ENCODE data around the gene MCTP1. TPM values are rescaled to one million over a fixed set of nuclear protein-coding genes. Genes with fewer than 3 reads are reported as not detected.
"Not testable (repeated sequence)": the region's sequence is repeated elsewhere in the genome, so short reads cannot be mapped to it uniquely, and the experiment has no call there.

The MCTP1 gene
- total RNA-seq, 2 experiments from 2014 or later = not detected

DNA sequence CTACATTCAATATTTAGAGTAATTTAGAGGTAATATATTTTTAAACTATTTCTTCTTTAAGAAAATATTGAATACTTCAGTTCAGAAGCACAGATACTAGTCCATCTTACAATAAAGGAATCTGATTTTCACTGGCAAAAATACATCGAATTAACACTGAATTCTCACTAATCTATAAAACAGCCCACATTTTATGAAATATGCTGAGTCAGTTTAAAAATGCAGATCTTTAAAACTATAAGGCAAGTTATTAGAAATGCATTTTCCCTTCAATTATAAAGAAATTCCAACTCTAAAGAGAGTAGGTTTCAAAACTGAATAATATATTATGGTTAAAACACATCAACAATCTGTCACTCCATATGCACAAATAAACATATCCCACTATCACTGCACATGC is 433.9 kb downstream of the MCTP1 start:
- no peak for DNase-seq
- Mint-ChIP-seq H3K4me3 (no peak overlapping the region), H3K27ac (no peak overlapping the region), H3K4me1 (ENCODE audit: low read depth) (peaks cover 3% of the 10 kb centered on the region), H3K36me3 (ENCODE audit: low read depth) (no peaks in the 10 kb centered on the region), H3K9me3 (no peaks in the 10 kb centered on the region), H3K27me3 (ENCODE audit: low read depth) (peaks cover 6% of the 10 kb centered on the region)
- intact Hi-C loops (cut with micrococcal nuclease) = loop anchor here (1.0 to 10.0 kb wide), 6 partner anchors 58 to 1270 kb away; partner anchors contain the start of genes KIAA0825, NR2F1-AS1 and SLF1
- CTCF ChIA-PET = interaction anchor here (0.9 to 2.1 kb wide), 3 partner anchors 9 to 113 kb away, joined by 3 to 8 read pairs (median 4); no protein-coding TSS in a partner anchor

GRCh38 chr5:94849821-94850736 is 434.8 kb downstream of the MCTP1 start:
- no peak overlapping the region for H3K4me3 Mint-ChIP-seq
- peaks cover 3% of the 10 kb centered on the region for H3K4me1 Mint-ChIP-seq (ENCODE audit: low read depth)
- no peaks in the 10 kb centered on the region for H3K36me3 Mint-ChIP-seq (ENCODE audit: low read depth)
- CTCF ChIA-PET = interaction anchor here (0.9 to 2.1 kb wide), 4 partner anchors 8 to 325 kb away, joined by 3 to 8 read pairs (median 4); no protein-coding TSS in a partner anchor
- no peaks in the 10 kb centered on the region for H3K9me3 Mint-ChIP-seq
- H3K27me3 Mint-ChIP-seq (ENCODE audit: low read depth) = peaks cover 6% of the 10 kb centered on the region
- H3K27ac Mint-ChIP-seq = no peak overlapping the region
- peak; percentile 40 for DNase-seq
- intact Hi-C loops (cut with micrococcal nuclease) = loop anchor here (1.0 to 10.0 kb wide), 6 partner anchors 57 to 1269 kb away; partner anchors contain the start of genes KIAA0825, NR2F1-AS1 and SLF1

DNA sequence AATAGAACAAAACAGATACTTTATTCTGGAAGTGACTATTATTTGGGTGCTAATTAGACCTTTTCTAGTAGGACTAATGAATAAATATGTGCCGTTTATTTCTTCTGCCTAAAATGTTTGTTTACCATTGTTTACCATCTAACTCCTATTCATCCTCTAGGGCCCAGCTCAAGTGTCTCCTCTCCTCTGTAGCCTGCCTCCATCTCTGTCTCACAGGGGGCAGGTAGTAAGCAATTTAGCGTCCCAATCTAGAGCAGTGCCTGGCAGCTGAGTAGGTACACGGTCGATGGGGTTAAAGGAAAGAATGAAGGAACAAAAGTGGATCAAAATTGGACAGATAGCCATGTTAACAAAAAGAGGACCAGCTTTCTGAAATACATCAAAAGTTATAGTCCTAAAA is 435.6 kb downstream of the MCTP1 start:
- Mint-ChIP-seq H3K9me3 (no peaks in the 10 kb centered on the region), H3K27ac (no peak overlapping the region), H3K27me3 (ENCODE audit: low read depth) (peaks cover 10% of the 10 kb centered on the region), H3K4me3 (no peak overlapping the region), H3K4me1 (ENCODE audit: low read depth) (peaks cover 3% of the 10 kb centered on the region), H3K36me3 (ENCODE audit: low read depth) (no peaks in the 10 kb centered on the region)
- no peak for DNase-seq
- intact Hi-C loops (cut with micrococcal nuclease) = no loop called here
- CTCF ChIA-PET = interaction anchor here (1.5 to 2.1 kb wide), 2 partner anchors 17 to 111 kb away, joined by 4 to 8 read pairs; no protein-coding TSS in a partner anchor

DNA sequence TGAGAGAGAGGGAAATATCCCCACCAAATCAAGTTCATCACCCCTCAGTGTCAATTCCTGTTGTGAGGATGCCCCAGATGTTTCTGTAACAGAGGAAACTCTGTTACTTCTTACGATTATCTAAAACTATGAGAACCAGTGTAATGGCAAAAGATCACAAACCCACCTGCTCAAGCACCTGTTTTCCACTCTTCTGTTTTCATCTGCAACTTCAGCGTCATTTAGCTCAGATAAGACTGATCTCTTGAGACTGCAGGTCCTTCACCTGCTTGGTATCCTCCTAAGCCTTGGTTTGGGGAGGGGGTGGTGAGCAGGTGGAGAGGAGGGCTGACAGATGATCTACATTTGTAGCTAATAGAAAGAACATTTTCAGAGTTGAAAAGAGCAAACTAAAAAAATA is 437.2 kb downstream of the MCTP1 start:
- Mint-ChIP-seq H3K9me3 (no peaks in the 10 kb centered on the region), H3K27me3 (ENCODE audit: low read depth) (peaks cover 14% of the 10 kb centered on the region), H3K27ac (no peak overlapping the region), H3K36me3 (ENCODE audit: low read depth) (no peaks in the 10 kb centered on the region), H3K4me1 (ENCODE audit: low read depth) (peaks cover 3% of the 10 kb centered on the region), H3K4me3 (no peak overlapping the region)
- CTCF ChIA-PET = interaction anchor here (0.6 to 1.0 kb wide), 3 partner anchors 55 to 1713 kb away, joined by 3 to 4 read pairs (median 3); no protein-coding TSS in a partner anchor
- intact Hi-C loops (cut with micrococcal nuclease) = no loop called here
- no peak for DNase-seq

GRCh38 chr5:94847019-94847418 is 437.9 kb downstream of the MCTP1 start:
- no peak overlapping the region for H3K4me3 Mint-ChIP-seq
- CTCF ChIA-PET = no interaction called here
- H3K4me1 Mint-ChIP-seq (ENCODE audit: low read depth) = peaks cover 3% of the 10 kb centered on the region
- H3K27me3 Mint-ChIP-seq (ENCODE audit: low read depth) = peaks cover 14% of the 10 kb centered on the region
- H3K36me3 Mint-ChIP-seq (ENCODE audit: low read depth) = no peaks in the 10 kb centered on the region
- no peaks in the 10 kb centered on the region for H3K9me3 Mint-ChIP-seq
- intact Hi-C loops (cut with micrococcal nuclease) = no loop called here
- DNase-seq = no peak
- no peak overlapping the region for H3K27ac Mint-ChIP-seq

DNA sequence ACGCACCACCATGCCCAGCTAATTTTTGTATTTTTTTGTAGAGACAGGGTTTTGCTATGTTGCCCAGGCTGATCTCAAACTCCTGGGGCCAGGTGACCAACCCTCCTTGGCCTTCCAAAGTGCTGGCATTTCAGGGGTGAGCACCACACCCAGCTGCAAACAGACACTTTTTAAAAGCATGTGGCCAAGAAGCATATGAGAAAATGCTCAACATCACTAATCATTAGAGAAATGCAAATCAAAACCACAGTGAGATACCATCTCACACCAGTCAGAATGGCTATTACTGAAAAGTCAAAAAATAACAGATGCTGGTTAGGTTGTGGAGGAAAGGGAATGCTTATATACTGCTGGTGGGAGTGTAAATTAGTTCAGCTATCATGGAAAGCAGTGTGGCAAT is 439.2 kb downstream of the MCTP1 start:
- CTCF ChIA-PET; H3K36me3 Mint-ChIP-seq (ENCODE audit: low read depth); intact Hi-C loops (cut with micrococcal nuclease); H3K9me3 Mint-ChIP-seq; H3K4me3 Mint-ChIP-seq; DNase-seq; H3K27ac Mint-ChIP-seq; H3K4me1 Mint-ChIP-seq (ENCODE audit: low read depth): not testable (repeated sequence)
- peaks cover 14% of the 10 kb centered on the region for H3K27me3 Mint-ChIP-seq (ENCODE audit: low read depth)

- CTCF ChIA-PET = interaction anchor here (1.0 kb wide), 1 partner anchor 9 kb away, joined by 3 read pairs; no protein-coding TSS in a partner anchor
- Mint-ChIP-seq H3K27ac (no peak overlapping the region), H3K4me3 (no peak overlapping the region), H3K27me3 (ENCODE audit: low read depth) (peaks cover 13% of the 10 kb centered on the region), H3K36me3 (ENCODE audit: low read depth) (no peaks in the 10 kb centered on the region), H3K9me3 (no peaks in the 10 kb centered on the region), H3K4me1 (ENCODE audit: low read depth) (peaks cover 8% of the 10 kb centered on the region)
- intact Hi-C loops (cut with micrococcal nuclease) = no loop called here
- no peak for DNase-seq
Measured at GRCh38 chr5:94841598-94842322, 443.1 kb downstream of the MCTP1 start.

DNA sequence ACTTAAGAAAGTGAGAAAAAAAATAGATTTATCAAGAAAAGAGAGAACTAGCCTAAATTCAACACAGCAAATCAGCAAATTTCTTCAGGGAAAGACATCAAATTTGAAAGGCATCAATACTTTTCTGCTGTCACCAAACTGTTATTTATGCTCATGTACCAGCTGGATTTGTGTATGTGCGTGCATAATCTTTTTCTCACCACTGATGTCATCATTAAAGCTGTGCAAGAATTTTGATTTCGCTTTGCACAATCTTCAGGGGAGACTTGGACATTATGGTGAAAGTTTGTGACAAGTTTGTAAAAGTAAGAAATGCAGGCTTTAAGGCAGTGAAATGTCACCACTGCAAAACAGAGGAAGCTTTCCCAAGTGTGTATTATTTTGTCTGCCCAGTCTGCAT is 451.0 kb downstream of the MCTP1 start:
- peaks cover 10% of the 10 kb centered on the region for H3K27me3 Mint-ChIP-seq (ENCODE audit: low read depth)
- peaks cover 12% of the 10 kb centered on the region for H3K4me1 Mint-ChIP-seq (ENCODE audit: low read depth)
- CTCF ChIA-PET = no interaction called here
- no peak overlapping the region for H3K27ac Mint-ChIP-seq
- H3K36me3 Mint-ChIP-seq (ENCODE audit: low read depth) = no peaks in the 10 kb centered on the region
- H3K9me3 Mint-ChIP-seq = no peaks in the 10 kb centered on the region
- DNase-seq = no peak
- intact Hi-C loops (cut with micrococcal nuclease) = no loop called here
- H3K4me3 Mint-ChIP-seq = no peak overlapping the region

GRCh38 chr5:94832685-94833084 is 452.2 kb downstream of the MCTP1 start:
- intact Hi-C loops (cut with micrococcal nuclease) = no loop called here
- Mint-ChIP-seq H3K4me1 (ENCODE audit: low read depth) (peaks cover 12% of the 10 kb centered on the region), H3K4me3 (no peak overlapping the region), H3K36me3 (ENCODE audit: low read depth) (no peaks in the 10 kb centered on the region), H3K27ac (no peak overlapping the region), H3K9me3 (no peaks in the 10 kb centered on the region), H3K27me3 (ENCODE audit: low read depth) (peaks cover 13% of the 10 kb centered on the region)
- CTCF ChIA-PET = interaction anchor here (0.9 to 1.1 kb wide), 2 partner anchors 17 kb away, joined by 3 to 4 read pairs; no protein-coding TSS in a partner anchor
- DNase-seq = no peak

DNA sequence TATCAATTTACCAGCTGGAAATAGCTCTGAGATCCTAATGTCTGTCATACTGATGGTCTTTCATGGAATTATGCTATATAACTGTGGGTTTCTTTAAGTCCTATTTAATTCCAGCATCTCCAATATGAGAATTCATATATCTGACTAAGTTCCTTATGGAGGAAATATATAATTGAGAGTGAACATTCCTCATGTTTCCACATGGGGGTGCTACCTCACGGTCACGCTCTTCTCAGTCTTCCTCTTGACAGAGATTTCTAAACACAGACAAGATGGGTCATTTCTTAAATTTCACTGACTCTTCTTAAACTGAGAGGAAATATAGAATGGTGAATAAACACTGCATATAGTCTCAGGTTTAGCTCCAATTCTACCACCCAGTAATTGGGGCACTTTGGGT is 454.4 kb downstream of the MCTP1 start:
- DNase-seq = no peak
- no peaks in the 10 kb centered on the region for H3K9me3 Mint-ChIP-seq
- CTCF ChIA-PET = no interaction called here
- H3K4me3 Mint-ChIP-seq = no peak overlapping the region
- intact Hi-C loops (cut with micrococcal nuclease) = loop anchor here (2.0 kb wide), 1 partner anchor 78 kb away; no protein-coding TSS in a partner anchor
- no peaks in the 10 kb centered on the region for H3K4me1 Mint-ChIP-seq (ENCODE audit: low read depth)
- H3K27me3 Mint-ChIP-seq (ENCODE audit: low read depth) = peaks cover 13% of the 10 kb centered on the region
- no peak overlapping the region for H3K27ac Mint-ChIP-seq
- no peaks in the 10 kb centered on the region for H3K36me3 Mint-ChIP-seq (ENCODE audit: low read depth)

GRCh38 chr5:94828222-94828621 is 456.7 kb downstream of the MCTP1 start:
- CTCF ChIA-PET = interaction anchor here (0.8 kb wide), 1 partner anchor 197 kb away, joined by 4 read pairs; no protein-coding TSS in a partner anchor
- DNase-seq; H3K36me3 Mint-ChIP-seq (ENCODE audit: low read depth); H3K27ac Mint-ChIP-seq; H3K4me3 Mint-ChIP-seq; intact Hi-C loops (cut with micrococcal nuclease); H3K4me1 Mint-ChIP-seq (ENCODE audit: low read depth); H3K9me3 Mint-ChIP-seq: not testable (repeated sequence)
- peaks cover 17% of the 10 kb centered on the region for H3K27me3 Mint-ChIP-seq (ENCODE audit: low read depth)

DNA sequence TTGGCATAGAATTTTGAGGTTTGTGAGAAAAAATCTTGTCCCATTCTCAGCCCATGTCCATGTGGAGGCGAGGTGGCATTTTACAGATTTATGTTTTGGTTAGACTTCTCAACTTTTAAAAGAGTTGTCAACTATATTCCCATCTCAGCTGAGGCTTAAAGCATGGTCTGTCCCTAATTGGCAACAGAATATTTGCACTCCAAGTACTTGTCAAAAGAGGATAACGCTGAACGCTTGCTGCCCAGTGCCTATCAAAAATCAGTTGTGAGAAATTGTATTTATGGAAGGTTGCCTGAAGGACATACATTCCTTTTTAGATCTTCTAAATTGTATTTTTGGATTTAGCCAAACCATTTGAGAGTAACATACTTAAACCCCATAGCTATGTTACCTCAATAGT is 464.4 kb downstream of the MCTP1 start:
- no peak overlapping the region for H3K27ac Mint-ChIP-seq
- intact Hi-C loops (cut with micrococcal nuclease) = no loop called here
- no peaks in the 10 kb centered on the region for H3K9me3 Mint-ChIP-seq
- DNase-seq = no peak
- no peak overlapping the region for H3K4me3 Mint-ChIP-seq
- CTCF ChIA-PET = no interaction called here
- no peaks in the 10 kb centered on the region for H3K4me1 Mint-ChIP-seq (ENCODE audit: low read depth)
- H3K27me3 Mint-ChIP-seq (ENCODE audit: low read depth) = peaks cover 9% of the 10 kb centered on the region
- no peaks in the 10 kb centered on the region for H3K36me3 Mint-ChIP-seq (ENCODE audit: low read depth)

All from activated naive CD4-positive, alpha-beta T cell treated with anti-CD3 and anti-CD28 coated beads for 36 hours (primary cell).